Thyroid gland (tissue), 4 donors: Measurements from ENCODE around the gene PDE4B. TPM values are rescaled to one million over a fixed set of nuclear protein-coding genes. Genes with fewer than 3 reads are reported as not detected.

ENCODE experiments used
- DNase-seq, 2 donors: peaks; one replicate each; pipeline ENCODE4 v3.0.0-alpha.2; 2019
- H3K27ac ChIP-seq, 3 donors: fragments of 200-600 bp; sonication (generic); 1 replicate in 2 of 3; 2 replicates in 1 of 3; pipeline ENCODE4 v1.5.1; 2016 to 2019; ENCODE audit warnings: mild to moderate bottlenecking in 1 of 3, moderate library complexity in 1 of 3
- H3K27me3 ChIP-seq: fragments of 200-600 bp; sonication (generic); one replicate; pipeline ENCODE4 v1.5.1; 2019
- H3K36me3 ChIP-seq, 2 donors: fragments of 200-600 bp; sonication (generic); one replicate each; pipeline ENCODE4 v1.5.1; 2016 to 2019
- H3K4me1 ChIP-seq, 2 donors: fragments of 200-600 bp; sonication (generic); one replicate each; pipeline ENCODE4 v1.5.1; 2017 to 2019
- H3K4me3 ChIP-seq, 3 donors: fragments of 200-600 bp; sonication (generic); replicated peaks in 1 of 3; 1 replicate in 2 of 3; 2 replicates in 1 of 3; pipeline ENCODE4 v1.5.1; 2016; ENCODE audit warnings: mild to moderate bottlenecking in 1 of 3
- H3K9me3 ChIP-seq: fragments of 200-600 bp; sonication (generic); one replicate; pipeline ENCODE4 v1.5.1; 2017
- POLR2A ChIP-seq, 2 donors: fragments of 450-650 bp; IDR thresholded peaks; one replicate each; pipeline ENCODE4 v1.6.1; 2017; ENCODE audit warnings: antibody characterized with exemption in 2 of 2, mild to moderate bottlenecking in 2 of 2, moderate library complexity in 1 of 2
- WGBS, 2 donors: methylation state at CpG; one replicate each; pipeline ENCODE4 v1.1.5; 2017; 5-methylcytosine and 5-hydroxymethylcytosine counted together
- intact Hi-C: fragments of 100-400 bp; cut with DNase I; formaldehyde crosslinking; loops from one replicate; pipeline ENCODE4 v1.15.1; 2023
- total RNA-seq, 4 donors: library from RNA; depleted of rRNA; stranded (reverse); fragments of >200 nt; gene quantifications; one replicate each; pipeline ENCODE4 v1.2.3, GENCODE V29; 2016
- TF ChIP-seq, protein P1 (sequence below), 6 experiments: fragments of 200-600 bp in 3 of 6; fragments of 450-650 bp in 3 of 6; sonication (generic) in 3 of 6; IDR thresholded peaks; one replicate each; pipeline ENCODE4 v1.5.1; 2016 to 2019; ENCODE audit warnings: antibody characterized with exemption in 6 of 6, mild to moderate bottlenecking in 2 of 6, inconsistent platforms in 1 of 6, moderate library complexity in 1 of 6

The PDE4B gene
- total RNA-seq, 4 donors from 2014 or later = 9.6 to 21.3 (median 15.0) TPM

- no peak overlapping the region for H3K4me3 ChIP-seq
- no peaks in the 10 kb centered on the region for H3K4me1 ChIP-seq
- no peaks in the 10 kb centered on the region for H3K9me3 ChIP-seq
- no peaks in the 10 kb centered on the region for H3K27me3 ChIP-seq
- TF ChIP-seq, protein P1, sequence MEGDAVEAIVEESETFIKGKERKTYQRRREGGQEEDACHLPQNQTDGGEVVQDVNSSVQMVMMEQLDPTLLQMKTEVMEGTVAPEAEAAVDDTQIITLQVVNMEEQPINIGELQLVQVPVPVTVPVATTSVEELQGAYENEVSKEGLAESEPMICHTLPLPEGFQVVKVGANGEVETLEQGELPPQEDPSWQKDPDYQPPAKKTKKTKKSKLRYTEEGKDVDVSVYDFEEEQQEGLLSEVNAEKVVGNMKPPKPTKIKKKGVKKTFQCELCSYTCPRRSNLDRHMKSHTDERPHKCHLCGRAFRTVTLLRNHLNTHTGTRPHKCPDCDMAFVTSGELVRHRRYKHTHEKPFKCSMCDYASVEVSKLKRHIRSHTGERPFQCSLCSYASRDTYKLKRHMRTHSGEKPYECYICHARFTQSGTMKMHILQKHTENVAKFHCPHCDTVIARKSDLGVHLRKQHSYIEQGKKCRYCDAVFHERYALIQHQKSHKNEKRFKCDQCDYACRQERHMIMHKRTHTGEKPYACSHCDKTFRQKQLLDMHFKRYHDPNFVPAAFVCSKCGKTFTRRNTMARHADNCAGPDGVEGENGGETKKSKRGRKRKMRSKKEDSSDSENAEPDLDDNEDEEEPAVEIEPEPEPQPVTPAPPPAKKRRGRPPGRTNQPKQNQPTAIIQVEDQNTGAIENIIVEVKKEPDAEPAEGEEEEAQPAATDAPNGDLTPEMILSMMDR (IDR thresholded peaks at IDR 0.05) = no peak
- TF ChIP-seq POLR2A (IDR thresholded peaks at IDR 0.05) = no peak
- intact Hi-C loops = no loop called here
- no peak for DNase-seq
- no peak overlapping the region for H3K27ac ChIP-seq
- H3K36me3 ChIP-seq = no peaks in the 10 kb centered on the region
- 90 to 97% methylated on average over 6 to 9 of the region's 9 CpGs for WGBS, 2 donors
These were observed 589.1 kb downstream of the PDE4B start for GRCh38 chr1:66381621-66382275.

DNA sequence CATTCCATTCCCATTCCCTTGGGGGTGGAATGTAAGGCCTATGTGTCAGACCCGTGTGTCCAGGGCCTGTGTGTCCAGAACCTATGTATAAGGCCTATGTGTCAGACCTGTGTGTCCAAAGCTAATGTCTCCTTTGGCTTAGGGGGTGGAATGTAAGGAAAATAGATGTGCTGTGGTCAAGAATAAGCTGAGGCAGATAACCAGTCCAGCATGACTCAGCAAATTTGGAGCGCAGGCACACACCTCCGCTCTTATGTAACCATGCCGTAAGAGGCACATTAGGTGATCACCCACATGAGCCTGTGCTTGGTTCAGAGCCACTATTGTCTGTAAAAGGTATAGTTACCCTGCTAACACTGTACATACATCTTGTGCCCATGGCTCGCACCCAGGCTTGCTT is 590.5 kb downstream of the PDE4B start:
- H3K27ac ChIP-seq = no peak overlapping the region
- WGBS, 2 donors = 86 to 98% methylated on average over 5 of the region's 5 CpGs
- H3K27me3 ChIP-seq = no peaks in the 10 kb centered on the region
- no peaks in the 10 kb centered on the region for H3K9me3 ChIP-seq
- H3K4me3 ChIP-seq = no peak overlapping the region
- H3K36me3 ChIP-seq = no peaks in the 10 kb centered on the region
- no peaks in the 10 kb centered on the region for H3K4me1 ChIP-seq
- intact Hi-C loops = no loop called here
- TF ChIP-seq, protein P1 (IDR thresholded peaks at IDR 0.05) = no peak
- no peak for TF ChIP-seq POLR2A (IDR thresholded peaks at IDR 0.05)
- DNase-seq = no peak

- Histone ChIP-seq H3K4me1 (no peaks in the 10 kb centered on the region), H3K27me3 (no peaks in the 10 kb centered on the region), H3K4me3 (no peak overlapping the region), H3K27ac (no peak overlapping the region), H3K36me3 (no peaks in the 10 kb centered on the region), H3K9me3 (no peaks in the 10 kb centered on the region)
- intact Hi-C loops = no loop called here
- WGBS, 2 donors = 86 to 95% methylated on average over 1 of the region's 1 CpG
- TF ChIP-seq POLR2A (IDR thresholded peaks at IDR 0.05) = no peak
- TF ChIP-seq, protein P1 (IDR thresholded peaks at IDR 0.05) = no peak
- DNase-seq = no peak
These were observed 590.9 kb downstream of the PDE4B start for GRCh38 chr1:66383611-66384010.

GRCh38 chr1:66384258-66384921 is 591.7 kb downstream of the PDE4B start:
- intact Hi-C loops = no loop called here
- Histone ChIP-seq H3K27ac (no peak overlapping the region), H3K4me3 (no peak overlapping the region), H3K9me3 (no peaks in the 10 kb centered on the region), H3K4me1 (no peaks in the 10 kb centered on the region), H3K27me3 (no peaks in the 10 kb centered on the region), H3K36me3 (no peaks in the 10 kb centered on the region)
- TF ChIP-seq, protein P1 (IDR thresholded peaks at IDR 0.05) = no peak
- TF ChIP-seq POLR2A (IDR thresholded peaks at IDR 0.05) = no peak
- 91 to 93% methylated on average over 1 of the region's 1 CpG for WGBS, 2 donors
- no peak for DNase-seq

GRCh38 chr1:66386712-66387111 is 594.0 kb downstream of the PDE4B start:
- no peak for DNase-seq

More at GRCh38 chr1:66386712-66387111, 594.0 kb downstream of the PDE4B start:
- 87 to 93% methylated on average over 1 of the region's 1 CpG for WGBS, 2 donors
- Histone ChIP-seq H3K27ac (no peak overlapping the region), H3K4me3 (no peak overlapping the region), H3K4me1 (no peaks in the 10 kb centered on the region), H3K36me3 (no peaks in the 10 kb centered on the region), H3K27me3 (no peaks in the 10 kb centered on the region), H3K9me3 (no peaks in the 10 kb centered on the region)
- intact Hi-C loops = no loop called here
- no peak for TF ChIP-seq POLR2A (IDR thresholded peaks at IDR 0.05)
- TF ChIP-seq, protein P1 (IDR thresholded peaks at IDR 0.05) = no peak
